Right ventricle myocardium superior (tissue), 1 donor: ENCODE results near the gene ZNF385D. TPM values are rescaled to one million over a fixed set of nuclear protein-coding genes. Genes with fewer than 3 reads are reported as not detected.

Experiments used
- ATAC-seq: fragments of 200-7000 bp; cut with Tn5 transposase; one replicate; pipeline ENCODE4 v1.9.1; 2020; ENCODE audit warnings: mild to moderate bottlenecking; ENCODE audit not compliant: poor library complexity
- DNase-seq: peaks from one replicate; pipeline ENCODE4 v3.0.0-alpha.2; 2020
- intact Hi-C: fragments of 100-400 bp; cut with DNase I; formaldehyde crosslinking; loops from one replicate; pipeline ENCODE4 v1.11.2; 2022
- total RNA-seq: library from RNA; stranded (reverse); fragmentation: NEBNext Ultra II Directional; extraction: Animal tissue kit (Norgen Biotek cat#: 25700); gene quantifications from one replicate; pipeline ENCODE4 v1.2.1, GENCODE V29; 2021
- donor health status: DM: no; HTN: yes; CAD: no; lungs with severe emphysema.

The ZNF385D gene
- total RNA-seq, 1 donor from 2014 or later = 2.2 TPM

DNA sequence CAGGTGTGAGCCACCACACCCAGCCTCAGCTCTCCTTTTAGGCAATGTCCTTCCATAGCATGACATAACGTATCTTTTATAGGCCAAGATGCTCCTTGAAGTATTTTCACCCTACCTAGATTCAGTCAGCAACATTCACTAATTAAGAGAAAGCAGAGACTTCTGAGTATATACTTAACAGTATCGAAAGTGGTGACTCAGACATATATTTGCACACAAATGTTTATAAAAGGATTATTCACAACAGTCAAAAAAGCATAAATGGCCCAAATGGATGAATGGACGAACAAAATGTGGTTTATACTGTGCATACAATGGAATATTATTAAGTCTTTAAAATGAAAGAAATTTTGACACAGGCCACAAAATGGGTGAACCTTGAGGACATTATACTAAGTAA lies 108.6 kb downstream of the ZNF385D start:
- intact Hi-C loops = no loop called here
- DNase-seq (no peak), ATAC-seq (no peak)

DNA sequence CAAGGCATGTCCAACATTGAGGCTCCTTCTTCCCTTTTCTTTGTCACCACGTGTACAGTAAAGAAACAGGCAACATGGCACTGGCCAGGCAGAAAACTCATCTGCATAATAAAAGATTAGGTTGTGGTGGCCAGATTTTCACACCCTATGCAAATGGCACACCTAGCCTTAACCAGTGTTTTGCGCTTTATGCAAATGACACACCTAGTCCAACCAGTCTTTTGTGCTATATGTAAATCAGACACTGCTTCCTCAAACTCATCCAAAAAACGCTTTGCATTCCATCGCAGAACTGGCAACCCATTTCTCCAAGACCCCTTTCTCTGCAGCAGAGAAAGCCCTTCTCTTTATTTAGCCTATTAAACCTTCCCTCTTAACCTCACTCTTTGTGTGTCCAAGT lies 109.1 kb downstream of the ZNF385D start:
- intact Hi-C loops = no loop called here
- no peak for DNase-seq
- ATAC-seq = no peak

DNA sequence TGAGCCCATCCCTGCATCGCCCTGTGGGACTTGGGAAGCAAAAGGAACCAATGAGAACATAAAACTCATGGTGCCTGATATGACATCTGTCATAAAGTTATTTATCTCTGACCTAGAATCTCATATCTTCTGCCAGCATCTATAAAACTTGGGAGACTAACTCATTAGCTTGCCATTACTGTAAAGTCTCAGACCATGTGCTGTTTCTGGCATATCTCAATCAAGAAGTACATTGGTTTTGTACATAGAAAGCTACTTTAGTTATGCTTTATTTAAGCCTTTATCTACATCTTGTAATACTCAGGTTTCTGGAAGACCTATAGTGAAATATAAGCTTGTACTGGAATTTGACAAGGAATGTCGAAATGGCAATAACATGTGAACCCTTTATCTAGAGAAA lies 112.5 kb downstream of the ZNF385D start:
- ATAC-seq = no peak
- intact Hi-C loops = no loop called here
- DNase-seq = no peak

DNA sequence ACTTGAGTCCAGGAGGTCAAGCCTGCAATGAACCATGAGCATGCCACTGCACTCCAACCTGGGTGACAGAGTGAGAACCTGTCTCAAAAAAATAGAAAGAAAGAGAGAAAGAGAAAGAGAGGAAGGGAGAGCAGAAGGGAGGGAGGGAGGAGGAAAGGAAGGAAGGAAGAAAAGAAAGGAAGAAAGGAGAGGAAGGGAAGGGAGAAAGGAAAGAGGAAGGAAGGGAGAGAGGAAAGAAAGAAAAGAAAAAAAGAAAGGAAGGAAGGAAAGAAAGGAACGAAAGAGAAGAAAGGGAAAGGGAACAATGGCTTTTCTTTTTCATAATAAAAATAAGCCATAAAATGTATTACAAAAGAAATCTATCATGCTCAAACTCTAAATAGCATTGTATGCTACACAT lies 116.9 kb downstream of the ZNF385D start:
- intact Hi-C loops = no loop called here
- no peak for ATAC-seq

DNA sequence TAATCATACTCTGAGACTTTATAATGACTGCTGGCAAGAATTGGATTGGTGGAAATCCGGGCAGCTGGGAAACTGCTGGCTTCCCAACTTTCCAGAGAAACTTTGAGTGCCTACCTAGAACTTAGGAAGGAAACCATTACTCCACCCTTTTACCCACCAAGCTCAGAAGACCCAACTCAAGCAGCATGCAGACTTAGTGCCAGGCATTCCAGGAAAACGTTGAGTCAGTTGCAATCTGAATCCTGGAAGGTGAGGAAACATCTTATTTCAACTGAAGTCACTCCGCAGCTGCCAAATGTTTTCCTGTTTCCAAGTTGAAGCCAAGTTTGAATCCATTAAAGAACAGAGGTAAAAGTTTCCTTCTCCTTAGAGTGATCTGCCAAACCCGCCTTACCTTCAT lies 126.5 kb downstream of the ZNF385D start:
- DNase-seq = no peak
- intact Hi-C loops = no loop called here
- ATAC-seq = no peak

More for the DNA sequence above, 116.9 kb downstream of the ZNF385D start:
- DNase-seq = no peak

DNA sequence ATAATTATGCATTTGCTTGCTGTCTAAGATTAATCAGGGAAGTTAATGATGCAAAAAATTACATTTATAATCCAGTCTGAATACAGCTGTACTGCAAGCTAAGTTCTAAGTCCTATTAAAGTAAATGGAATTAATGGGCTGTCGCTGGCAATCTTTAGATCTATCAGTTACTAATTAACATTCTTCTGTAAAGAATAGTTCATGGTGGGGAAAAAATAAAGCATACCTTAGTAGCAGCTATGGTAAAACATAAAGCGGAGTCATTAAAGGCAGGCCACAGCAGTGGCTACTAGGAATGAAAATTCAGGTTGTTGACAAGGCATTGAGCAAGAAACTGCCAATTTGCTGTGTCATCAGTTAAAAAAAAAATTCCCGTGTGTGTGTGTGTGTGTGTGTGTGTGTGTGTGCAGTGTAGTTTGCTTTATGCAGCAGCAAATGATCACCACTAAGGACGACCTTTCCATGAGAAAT lies 129.8 kb downstream of the ZNF385D start:
- intact Hi-C loops = no loop called here
- DNase-seq (no peak), ATAC-seq (no peak)

DNA sequence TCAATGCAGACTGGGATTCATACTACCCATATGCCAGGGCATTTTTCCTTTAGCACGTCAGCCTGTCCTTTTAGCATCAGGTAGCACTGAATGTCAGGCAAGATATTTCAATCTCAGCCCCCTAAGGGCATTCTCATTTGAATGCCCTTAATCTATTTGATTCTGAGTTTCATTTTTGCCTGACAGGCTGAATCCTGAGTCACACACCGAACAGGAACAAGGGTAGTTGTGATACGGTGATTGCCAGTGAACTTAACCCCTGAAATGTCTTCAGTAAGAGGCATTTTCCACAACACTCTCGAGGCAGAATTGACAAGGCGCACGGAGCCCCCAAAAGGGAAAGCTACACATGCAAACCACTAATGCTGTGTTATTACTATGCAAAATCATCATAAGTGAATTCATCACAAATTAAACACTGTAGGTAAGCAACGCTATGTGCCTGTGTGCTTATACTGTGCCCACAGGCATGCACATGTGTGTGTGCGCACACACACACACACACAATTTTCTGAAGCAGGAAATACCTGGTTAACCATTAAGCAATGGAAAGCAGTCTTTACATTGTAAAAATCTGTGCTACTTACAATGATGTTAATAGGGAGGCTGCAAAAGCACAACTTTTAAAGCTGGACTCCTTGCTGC lies 130.4 kb downstream of the ZNF385D start:
- DNase-seq = no peak
- intact Hi-C loops = no loop called here
- no peak for ATAC-seq

DNA sequence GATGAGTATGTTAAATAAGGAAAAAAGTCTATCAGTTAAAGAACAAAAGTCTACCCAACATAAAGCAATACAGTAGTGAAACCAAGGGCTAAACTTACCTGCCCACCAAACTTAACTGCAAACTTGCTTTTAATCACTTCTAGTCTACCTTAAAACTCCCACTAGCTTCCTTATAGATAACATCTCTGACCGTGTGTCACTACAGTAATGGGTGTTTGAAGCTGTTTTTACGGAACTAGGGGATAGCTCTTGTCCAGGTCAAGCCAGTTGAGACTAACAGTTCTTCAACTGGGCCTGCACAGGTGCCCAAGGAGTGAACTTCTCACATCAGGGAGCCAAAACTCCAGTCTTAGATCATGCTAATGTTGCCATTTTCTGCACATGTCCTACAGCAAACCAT lies 132.3 kb downstream of the ZNF385D start:
- intact Hi-C loops = no loop called here
- DNase-seq (no peak), ATAC-seq (no peak)

DNA sequence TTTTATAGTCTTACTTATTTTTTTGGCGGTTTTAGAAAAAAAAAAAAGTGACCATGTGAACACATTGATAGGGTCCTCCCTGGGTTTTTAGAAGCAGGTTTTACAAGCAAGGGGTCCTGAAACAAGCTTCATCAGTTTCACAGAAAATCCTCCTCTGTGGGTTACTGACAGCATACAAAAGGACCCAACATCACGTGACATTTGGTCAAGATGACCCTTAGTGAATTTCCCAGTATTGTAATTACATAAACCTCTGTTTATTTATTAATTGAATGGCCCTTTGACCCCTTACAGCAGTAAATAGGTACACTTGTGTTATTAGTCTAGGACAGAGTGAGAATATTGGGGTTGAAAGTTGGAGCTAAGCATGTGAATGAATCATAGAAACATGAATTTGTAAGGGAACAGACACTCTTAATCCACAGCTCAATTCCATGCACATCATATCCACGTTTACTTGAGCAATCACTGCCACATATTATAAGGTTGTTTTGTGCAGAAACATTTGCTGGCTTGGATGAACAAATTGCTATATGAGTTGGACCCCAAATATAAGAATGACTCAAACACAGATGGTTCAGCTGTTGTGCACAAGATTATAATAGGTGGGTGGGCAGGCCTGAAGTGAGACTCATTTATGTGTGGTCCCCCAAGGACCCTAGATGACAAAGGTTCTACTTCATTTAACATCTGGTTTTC lies 137.5 kb downstream of the ZNF385D start:
- intact Hi-C loops = no loop called here
- ATAC-seq (no peak), DNase-seq (no peak)

DNA sequence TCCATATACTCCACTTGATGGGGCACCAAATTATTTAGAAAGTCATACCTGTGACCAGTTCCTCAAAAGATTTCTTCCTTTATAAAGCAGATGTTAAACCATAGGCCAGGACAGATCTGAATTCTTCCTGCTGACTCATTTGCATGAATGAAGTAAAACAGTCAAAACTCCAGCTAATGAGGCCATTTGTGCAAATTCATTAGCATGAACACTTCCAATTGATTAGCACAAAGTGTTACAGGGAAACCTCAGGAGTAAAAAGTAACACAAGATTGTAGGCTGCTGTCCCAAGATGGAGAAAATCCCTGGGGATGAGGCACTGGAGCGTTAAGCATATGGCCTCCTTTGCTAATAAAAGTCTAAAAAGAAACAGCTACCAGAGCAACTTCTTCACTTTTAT lies 149.8 kb downstream of the ZNF385D start:
- DNase-seq = no peak
- intact Hi-C loops = no loop called here
- no peak for ATAC-seq

DNA sequence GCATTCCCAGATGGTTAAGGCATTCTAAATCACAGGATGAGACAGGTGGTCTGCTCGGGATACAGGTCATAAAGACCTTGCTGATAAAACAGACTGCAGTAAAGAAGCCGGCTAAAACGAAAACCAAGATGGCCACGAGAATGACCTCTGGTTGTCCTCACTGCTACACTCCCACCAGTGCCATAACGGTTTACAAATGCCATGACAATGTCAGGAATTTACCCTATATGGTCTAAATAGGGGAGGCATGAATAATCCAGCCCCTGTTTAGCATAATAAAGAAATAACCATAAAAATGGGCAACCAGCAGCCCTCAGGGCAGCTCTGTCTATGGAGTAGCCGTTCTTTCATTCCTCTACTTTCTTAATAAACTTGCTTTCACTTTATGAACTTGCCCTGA lies 151.1 kb downstream of the ZNF385D start:
- no peak for ATAC-seq
- no peak for DNase-seq
- intact Hi-C loops = no loop called here

DNA sequence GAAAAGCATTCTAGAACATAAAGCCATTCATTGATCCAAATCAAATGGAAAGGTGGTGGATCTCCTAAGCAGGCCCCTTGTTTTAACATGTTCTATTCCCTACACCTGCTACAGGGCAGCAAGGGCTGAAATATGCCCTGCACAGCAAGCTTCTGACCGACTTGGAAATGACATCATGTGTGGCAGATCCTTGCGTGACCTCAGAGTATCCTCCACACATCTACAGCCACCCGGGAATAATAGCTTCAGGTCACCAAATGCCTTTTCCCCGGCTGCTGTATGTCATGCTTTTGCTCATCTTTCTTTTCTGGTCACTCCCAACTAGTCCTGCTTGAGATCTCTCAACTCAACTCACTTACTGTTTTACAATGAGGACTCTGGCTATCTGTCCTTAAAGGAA lies 158.2 kb downstream of the ZNF385D start:
- ATAC-seq = no peak
- intact Hi-C loops = no loop called here
- DNase-seq = no peak

DNA sequence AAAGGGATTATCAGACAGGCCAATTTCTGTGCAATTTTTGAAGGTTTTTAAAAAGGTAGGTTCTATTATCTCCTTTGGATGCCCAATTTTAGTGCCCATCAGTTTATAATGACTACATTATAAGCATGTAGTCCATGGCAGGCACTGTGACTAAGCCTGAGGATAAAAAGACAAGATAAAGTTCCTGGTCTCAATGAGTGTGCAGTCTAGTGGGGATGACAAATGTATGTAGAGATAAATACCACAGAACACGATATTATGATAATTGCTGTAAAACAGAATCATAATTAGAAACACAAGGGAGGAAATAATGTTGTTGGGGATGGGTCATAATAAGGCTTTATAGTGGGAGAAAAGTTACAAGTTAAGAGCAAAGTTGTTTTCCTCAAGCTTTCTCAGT lies 163.1 kb downstream of the ZNF385D start:
- intact Hi-C loops = no loop called here
- DNase-seq = no peak
- no peak for ATAC-seq

DNA sequence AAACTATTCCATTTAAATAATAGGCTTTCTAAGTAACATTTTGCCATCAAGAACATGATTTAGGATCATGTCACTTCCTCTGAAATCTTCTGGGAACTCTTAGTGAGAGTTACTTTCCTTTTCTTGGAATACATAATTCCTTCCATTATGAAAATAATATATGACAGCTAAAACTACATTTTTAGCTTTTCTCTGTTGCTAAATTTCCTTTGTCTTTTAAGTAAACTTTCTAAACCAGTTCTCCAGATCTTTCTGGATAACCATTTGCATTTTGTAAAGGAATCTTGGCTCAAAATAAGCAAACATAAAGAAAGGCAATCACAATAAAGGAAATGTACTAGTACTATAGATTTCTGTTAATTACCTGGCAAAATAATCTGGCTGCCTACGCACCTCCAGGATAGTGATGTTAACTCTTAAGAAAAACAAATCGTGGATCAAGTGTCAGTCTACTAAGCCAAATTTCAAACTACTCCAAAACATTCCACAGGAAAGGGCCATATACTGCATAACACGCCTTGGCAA lies 165.7 kb downstream of the ZNF385D start:
- DNase-seq (no peak), ATAC-seq (no peak)
- intact Hi-C loops = no loop called here

DNA sequence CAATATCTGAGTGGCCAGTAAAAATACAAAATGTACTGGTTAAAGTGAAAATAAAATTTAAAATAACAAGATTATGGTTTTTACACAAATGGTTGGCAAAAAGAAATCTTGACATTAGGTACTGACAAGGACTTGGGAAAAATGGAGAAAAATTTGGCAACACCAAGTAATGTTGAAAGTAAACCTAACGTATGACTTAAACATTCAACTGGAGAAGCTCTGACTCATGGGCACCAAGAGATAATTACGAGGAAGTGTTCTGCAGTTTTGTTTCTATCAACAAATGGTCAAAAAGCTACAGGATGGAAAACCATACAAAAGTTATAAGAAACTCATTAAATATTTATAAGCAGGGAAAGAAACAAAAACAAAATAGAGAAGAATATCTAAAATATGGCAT lies 177.7 kb downstream of the ZNF385D start:
- no peak for ATAC-seq
- intact Hi-C loops = no loop called here
- no peak for DNase-seq

DNA sequence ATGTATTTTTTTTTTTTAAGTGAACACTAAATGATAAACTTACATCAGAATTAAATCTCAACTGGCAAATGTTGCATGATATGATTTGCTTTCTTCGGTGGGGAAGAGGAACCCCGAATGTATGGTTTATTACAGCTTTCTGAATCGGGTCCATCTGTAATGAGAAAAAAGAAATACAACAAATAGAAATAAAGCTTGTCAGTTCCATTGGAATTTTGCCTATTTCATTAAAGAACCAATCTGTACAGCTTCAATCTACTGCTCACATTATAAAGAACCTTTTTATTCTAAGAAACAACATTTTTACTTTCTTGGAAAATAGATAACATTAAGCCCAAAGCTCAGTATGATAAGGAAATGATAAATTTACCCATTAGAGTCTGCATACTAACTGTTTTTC lies 186.5 kb downstream of the ZNF385D start:
- intact Hi-C loops = no loop called here
- DNase-seq (no peak), ATAC-seq (no peak)

DNA sequence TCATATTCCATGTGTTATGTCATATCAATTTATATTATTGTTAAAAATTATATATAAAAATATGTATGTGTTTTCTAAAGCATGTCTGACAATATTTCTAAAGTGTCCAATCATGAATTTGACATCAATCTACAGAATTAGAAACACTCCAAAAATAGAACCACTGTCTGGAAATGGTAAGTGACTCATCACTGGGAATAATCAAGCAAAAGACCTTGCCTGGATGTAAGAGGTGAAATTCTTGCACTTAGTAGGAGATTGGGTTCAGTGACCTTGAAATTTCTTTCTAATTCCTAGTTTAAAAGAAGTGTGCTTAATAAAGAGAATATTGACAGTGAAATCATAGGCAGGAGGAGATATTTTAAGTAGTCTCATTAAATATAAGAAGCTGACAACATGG lies 188.8 kb downstream of the ZNF385D start:
- DNase-seq (no peak), ATAC-seq (no peak)
- intact Hi-C loops = no loop called here

DNA sequence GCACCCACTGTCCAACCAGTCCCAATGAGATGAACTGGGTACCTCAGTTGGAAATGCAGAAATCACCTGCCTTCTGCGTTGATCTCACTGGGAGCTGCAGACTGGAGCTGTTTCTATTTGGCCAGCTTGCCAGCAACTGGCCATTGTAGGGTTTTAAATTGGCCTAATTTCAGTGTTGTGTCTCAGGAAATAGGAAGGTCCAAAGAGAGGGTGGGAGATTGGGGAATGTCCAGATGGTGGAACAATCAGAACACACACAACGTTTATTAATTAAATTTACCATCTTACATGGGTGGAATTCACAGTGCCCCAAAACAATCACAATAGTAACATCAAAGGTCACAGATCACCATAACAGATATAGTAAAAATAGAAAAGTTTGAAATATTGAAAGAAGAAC lies 189.5 kb downstream of the ZNF385D start:
- DNase-seq (no peak), ATAC-seq (no peak)
- intact Hi-C loops = no loop called here

DNA sequence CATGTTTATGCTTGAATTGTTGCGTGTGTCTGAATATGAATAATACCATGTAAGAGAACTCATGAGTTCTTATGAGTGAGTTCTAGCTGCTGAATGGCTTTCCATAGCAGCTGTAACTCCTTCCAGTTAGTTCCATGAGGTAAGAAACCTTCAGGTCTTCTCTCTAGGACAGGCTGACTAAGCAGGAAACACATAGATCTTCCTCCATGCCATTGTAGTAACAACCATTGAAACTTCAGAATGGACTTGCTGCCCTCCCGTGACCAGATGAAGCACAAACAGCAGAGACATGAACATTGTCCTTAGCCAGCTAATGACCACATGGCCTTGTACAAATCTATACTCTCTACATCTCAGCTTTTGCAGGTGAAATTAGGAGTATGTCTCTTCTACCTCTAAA lies 200.0 kb downstream of the ZNF385D start:
- no peak for ATAC-seq
- no peak for DNase-seq
- intact Hi-C loops = no loop called here

DNA sequence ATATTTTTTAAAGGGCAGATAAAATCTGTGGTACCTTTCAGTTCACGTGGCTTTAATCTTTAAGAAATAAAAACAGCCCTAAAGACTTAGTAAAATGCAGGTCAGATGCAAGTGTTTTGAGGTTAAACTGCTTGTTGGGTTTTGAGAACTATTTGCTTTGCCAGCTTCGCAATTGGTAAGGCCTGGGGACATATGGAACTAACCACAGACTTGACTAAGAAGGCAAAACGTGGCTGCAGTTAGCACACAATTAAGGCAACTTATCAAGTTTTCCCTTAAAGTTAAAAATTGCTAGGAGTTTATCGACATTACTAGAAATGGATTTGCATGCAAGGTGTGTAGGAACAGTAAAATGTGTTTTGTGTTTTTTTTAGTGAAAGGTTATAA lies 206.9 kb downstream of the ZNF385D start:
- DNase-seq (no peak), ATAC-seq (no peak)
- intact Hi-C loops = no loop called here
